Measurements from ENCODE around the gene SPIB. TPM values are rescaled to one million over a fixed set of nuclear protein-coding genes. Genes with fewer than 3 reads are reported as not detected.

The SPIB gene
- polyA plus RNA-seq, 3 donors: 0.34 to 1.4 (median 0.46) TPM

- 92 to 96% (median 95%) methylated on average over 17 of the region's 17 CpGs for WGBS, 3 donors
- no peak overlapping the region for H3K27ac ChIP-seq (ENCODE audit: low read depth, low read length)
Measured at GRCh38 chr19:50477751-50478515, 59.2 kb downstream of the SPIB start.

GRCh38 chr19:50478901-50479715, 60.4 kb downstream of the SPIB start:
- WGBS, 3 donors: 88 to 92% (median 91%) methylated on average over 18 to 19 of the region's 19 CpGs
- H3K27ac ChIP-seq (ENCODE audit: low read depth, low read length): no peak overlapping the region

- WGBS, 3 donors: 95 to 96% (median 96%) methylated on average over 16 of the region's 16 CpGs
Measured at GRCh38 chr19:50479761-50480251, 61.1 kb downstream of the SPIB start.

GRCh38 chr19:50480281-50481111, 61.8 kb downstream of the SPIB start:
- no peak overlapping the region for H3K27ac ChIP-seq (ENCODE audit: low read depth, low read length)
- WGBS, 3 donors: 88 to 97% (median 91%) methylated on average over 26 to 37 of the region's 37 CpGs

More at GRCh38 chr19:50479761-50480251, 61.1 kb downstream of the SPIB start:
- no peak overlapping the region for H3K27ac ChIP-seq (ENCODE audit: low read depth, low read length)

Other genes with a start within 250 kb of the SPIB start
- gene MYH14, start 215.3 kb upstream of the SPIB start, polyA plus RNA-seq: 10 to 100 TPM; 20.6 to 42.6 (median 21.9) TPM
- 1 to 10 TPM in 1 of 3 donors, under 1 TPM in 2; 0.51 to 1.4 (median 0.67) TPM for gene KCNC3, start 89.6 kb upstream of the SPIB start, polyA plus RNA-seq
- 1 to 10 TPM in 2 of 3 donors, under 1 TPM in 1; 0.28 to 2.1 (median 1.4) TPM for gene NAPSA, start 53.3 kb upstream of the SPIB start, polyA plus RNA-seq
- gene NR1H2, start 42.5 kb upstream of the SPIB start, polyA plus RNA-seq: 10 to 100 TPM; 37.0 to 87.1 (median 79.2) TPM
- 10 to 100 TPM; 12.1 to 23.8 (median 13.5) TPM for gene POLD1, start 34.6 kb upstream of the SPIB start, polyA plus RNA-seq
- gene MYBPC2, start 14.0 kb downstream of the SPIB start, polyA plus RNA-seq: under 1 TPM; 0.06 to 0.34 (median 0.15) TPM
- gene EMC10, start 57.6 kb downstream of the SPIB start, polyA plus RNA-seq: 10 to 100 TPM; 42.4 to 75.0 (median 69.1) TPM
- 1 to 10 TPM in 2 of 3 donors, under 1 TPM in 1; 0.68 to 2.7 (median 1.8) TPM for gene GARIN5A, start 57.9 kb downstream of the SPIB start, polyA plus RNA-seq
- gene JOSD2, start 92.3 kb downstream of the SPIB start, polyA plus RNA-seq: 10 to 100 TPM; 34.9 to 61.6 (median 56.8) TPM
- under 1 TPM in 1 of 3 donors, not detected in 2; 0.36 TPM for gene ASPDH, start 95.0 kb downstream of the SPIB start, polyA plus RNA-seq
- gene LRRC4B, start 149.5 kb downstream of the SPIB start, polyA plus RNA-seq: 1 to 10 TPM in 2 of 3 donors, under 1 TPM in 1; 0.52 to 3.0 (median 1.6) TPM
- under 1 TPM; 0.07 to 0.24 (median 0.11) TPM for gene SYT3, start 220.9 kb downstream of the SPIB start, polyA plus RNA-seq
- 1 to 10 TPM in 1 of 3 donors, not detected in 2; 1.5 TPM for gene C19orf81, start 230.5 kb downstream of the SPIB start, polyA plus RNA-seq